Skin epidermis (tissue), 12 donors: Measurements from ENCODE around the gene RBM47.
"Not testable (repeated sequence)": the region's sequence is repeated elsewhere in the genome, so short reads cannot be mapped to it uniquely, and the experiment has no call there.

ENCODE experiments used
- H3K27ac ChIP-seq, 21 experiments: fragments of 200-600 bp; sonication (generic) in 11 of 21; one replicate each; pipeline ENCODE4 v1.5.0; 2020; ENCODE audit warnings: mild to moderate bottlenecking in 3 of 21, inconsistent platforms in 2 of 21, moderate library complexity in 2 of 21
- H3K4me3 ChIP-seq, 7 experiments: fragments of 200-600 bp; sonication (generic) in 2 of 7; one replicate each; pipeline ENCODE4 v1.5.0; 2020; ENCODE audit warnings: inconsistent platforms in 2 of 7, mild to moderate bottlenecking in 2 of 7, moderate library complexity in 1 of 7

Gene RBM47

GRCh38 chr4:40572692-40573310, 56.9 kb downstream of the RBM47 start:
- H3K4me3 ChIP-seq = no peak overlapping the region
- peak overlapping the region in 2 of 21 experiments; percentile 19 to 26 for H3K27ac ChIP-seq

- H3K4me3 ChIP-seq = no peak overlapping the region
- no peak overlapping the region for H3K27ac ChIP-seq
Measured at GRCh38 chr4:40571208-40571607, 58.5 kb downstream of the RBM47 start.

GRCh38 chr4:40570348-40571077, 59.2 kb downstream of the RBM47 start:
- H3K4me3 ChIP-seq = no peak overlapping the region
- no peak overlapping the region for H3K27ac ChIP-seq

GRCh38 chr4:40564815-40565483, 64.7 kb downstream of the RBM47 start:
- peak overlapping the region in 1 of 21 experiments; percentile 18 for H3K27ac ChIP-seq
- no peak overlapping the region for H3K4me3 ChIP-seq

- Histone ChIP-seq H3K27ac (peak overlapping the region in 2 of 21 experiments; percentile 32 to 49), H3K4me3 (no peak overlapping the region)
Measured at GRCh38 chr4:40564004-40564403, 65.7 kb downstream of the RBM47 start.

- Histone ChIP-seq H3K4me3 (no peak overlapping the region), H3K27ac (peak overlapping the region in 1 of 21 experiments; percentile 48)
Measured at GRCh38 chr4:40563401-40563800, 66.3 kb downstream of the RBM47 start.

GRCh38 chr4:40562681-40563080, 67.0 kb downstream of the RBM47 start:
- Histone ChIP-seq H3K27ac (peak overlapping the region in 1 of 21 experiments; percentile 48), H3K4me3 (no peak overlapping the region)

- no peak overlapping the region for H3K27ac ChIP-seq
- H3K4me3 ChIP-seq = no peak overlapping the region
Measured at GRCh38 chr4:40562208-40562607, 67.5 kb downstream of the RBM47 start.

GRCh38 chr4:40561543-40562177, 68.0 kb downstream of the RBM47 start:
- H3K4me3 ChIP-seq, H3K27ac ChIP-seq: not testable (repeated sequence)

GRCh38 chr4:40559585-40560465, 69.8 kb downstream of the RBM47 start:
- H3K27ac ChIP-seq = peak overlapping the region in 2 of 21 experiments; percentile 10 to 15
- no peak overlapping the region for H3K4me3 ChIP-seq

- Histone ChIP-seq H3K27ac (no peak overlapping the region), H3K4me3 (no peak overlapping the region)
Measured at GRCh38 chr4:40557736-40558135, 71.9 kb downstream of the RBM47 start.

GRCh38 chr4:40555176-40555900, 74.3 kb downstream of the RBM47 start:
- Histone ChIP-seq H3K4me3 (no peak overlapping the region), H3K27ac (peak overlapping the region in 2 of 21 experiments; percentile 5 to 6)

- not testable (repeated sequence) for H3K4me3 ChIP-seq
- H3K27ac ChIP-seq = peak overlapping the region in 5 of 21 experiments; percentile 5 to 45 (median 17)
Measured at GRCh38 chr4:40554641-40555040, 75.0 kb downstream of the RBM47 start.

- no peak overlapping the region for H3K4me3 ChIP-seq
- peak overlapping the region in 4 of 21 experiments; percentile 17 to 68 (median 46) for H3K27ac ChIP-seq
Measured at GRCh38 chr4:40553995-40554394, 75.7 kb downstream of the RBM47 start.

- peak overlapping the region in 1 of 21 experiments; percentile 16 for H3K27ac ChIP-seq
Measured at GRCh38 chr4:40552536-40552935, 77.1 kb downstream of the RBM47 start.

GRCh38 chr4:40551568-40552136, 78.0 kb downstream of the RBM47 start:
- Histone ChIP-seq H3K27ac (peak overlapping the region in 16 of 21 experiments; percentile 10 to 77 (median 62)), H3K4me3 (peak overlapping the region in 4 of 7 experiments; percentile 1 to 26 (median 8))

More at GRCh38 chr4:40552536-40552935, 77.1 kb downstream of the RBM47 start:
- no peak overlapping the region for H3K4me3 ChIP-seq

- peak overlapping the region in 4 of 7 experiments; percentile 1 to 26 (median 8) for H3K4me3 ChIP-seq
- H3K27ac ChIP-seq = peak overlapping the region in 19 of 21 experiments; percentile 10 to 77 (median 58)
Measured at GRCh38 chr4:40550948-40551462, 78.7 kb downstream of the RBM47 start.

- H3K27ac ChIP-seq = peak overlapping the region in 8 of 21 experiments; percentile 13 to 77 (median 62)
- no peak overlapping the region for H3K4me3 ChIP-seq
Measured at GRCh38 chr4:40550196-40550595, 79.5 kb downstream of the RBM47 start.
